Chondrocyte (in vitro differentiated cells): ENCODE measurements around the gene SERPINB1. TPM values are rescaled to one million over a fixed set of nuclear protein-coding genes. Genes with fewer than 3 reads are reported as not detected.
A peak's percentile ranks its signal among the peaks of the same experiment; 100 is the strongest.
"Not testable (repeated sequence)": the region's sequence is repeated elsewhere in the genome, so short reads cannot be mapped to it uniquely, and the experiment has no call there.

Source experiments
- DNase-seq: peaks from one replicate; pipeline ENCODE4 v3.0.0; 2021; ENCODE audit warnings: mixed read lengths, low spot score
- H3K27ac Mint-ChIP-seq: one replicate; pipeline ENCODE4 v1.8.0; 2021; ENCODE audit warnings: mild to moderate bottlenecking, moderate library complexity, mixed read lengths; ENCODE audit not compliant: unreplicated experiment
- H3K27me3 Mint-ChIP-seq: 2 replicates; pipeline ENCODE4 v1.8.0; 2021; ENCODE audit warnings: low read depth, mixed read lengths
- H3K36me3 Mint-ChIP-seq: 2 replicates; pipeline ENCODE4 v1.8.0; 2021; ENCODE audit warnings: low read depth, mixed read lengths
- H3K4me1 Mint-ChIP-seq: 2 replicates; pipeline ENCODE4 v1.8.0; 2021; ENCODE audit warnings: low read depth, mild to moderate bottlenecking, mixed read lengths
- H3K4me3 Mint-ChIP-seq: one replicate; pipeline ENCODE4 v1.8.0; 2021; ENCODE audit warnings: mild to moderate bottlenecking, moderate library complexity, mixed read lengths; ENCODE audit not compliant: unreplicated experiment
- H3K9me3 Mint-ChIP-seq: 2 replicates; pipeline ENCODE4 v1.8.0; 2021; ENCODE audit warnings: low read depth, mixed read lengths
- total RNA-seq: library from RNA; stranded (reverse); gene quantifications from 3 replicates; pipeline ENCODE4 v1.2.1, GENCODE V29; 2021
- TF ChIP-seq, protein P1 (sequence below): fragments of 200-600 bp; sonication (generic); IDR thresholded peaks from 2 replicates; pipeline ENCODE4 v1.5.0; 2021; ENCODE audit warnings: antibody characterized with exemption, mild to moderate bottlenecking, moderate library complexity

SERPINB1 gene
- total RNA-seq, 1 donor from 2014 or later = 9.1 TPM

DNA sequence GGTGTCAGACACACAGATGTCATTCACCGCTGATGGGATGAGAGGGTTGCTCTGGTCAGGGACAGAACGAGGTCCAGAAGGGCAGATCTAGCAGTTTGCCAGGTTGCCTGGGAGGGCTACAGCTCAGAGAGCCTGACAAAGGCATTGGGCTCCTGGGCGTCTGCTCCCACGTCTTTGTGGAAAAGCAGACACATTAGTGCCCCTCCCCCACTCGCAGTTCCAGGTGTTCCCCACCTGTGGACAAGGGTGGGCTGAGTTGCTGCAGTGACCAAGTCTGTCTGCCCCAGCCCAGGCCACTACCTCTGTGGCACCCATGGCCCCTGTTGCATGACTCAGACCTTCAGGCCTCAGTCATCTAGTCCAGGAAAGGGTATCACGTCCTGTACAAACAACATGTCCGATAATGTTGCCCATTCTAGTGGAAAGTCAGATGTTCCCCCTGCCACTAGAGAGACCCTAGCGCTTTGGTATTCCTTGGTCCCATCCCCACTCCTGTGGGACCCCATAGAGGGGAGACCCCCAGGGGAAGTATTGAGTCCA lies 39.1 kb downstream of the SERPINB1 start:
- H3K9me3 Mint-ChIP-seq = no peaks in the 10 kb centered on the region
- no peak overlapping the region for H3K27ac Mint-ChIP-seq
- peaks cover 10% of the 10 kb centered on the region for H3K4me1 Mint-ChIP-seq
- H3K36me3 Mint-ChIP-seq = no peaks in the 10 kb centered on the region
- H3K4me3 Mint-ChIP-seq = no peak overlapping the region
- TF ChIP-seq, protein P1, sequence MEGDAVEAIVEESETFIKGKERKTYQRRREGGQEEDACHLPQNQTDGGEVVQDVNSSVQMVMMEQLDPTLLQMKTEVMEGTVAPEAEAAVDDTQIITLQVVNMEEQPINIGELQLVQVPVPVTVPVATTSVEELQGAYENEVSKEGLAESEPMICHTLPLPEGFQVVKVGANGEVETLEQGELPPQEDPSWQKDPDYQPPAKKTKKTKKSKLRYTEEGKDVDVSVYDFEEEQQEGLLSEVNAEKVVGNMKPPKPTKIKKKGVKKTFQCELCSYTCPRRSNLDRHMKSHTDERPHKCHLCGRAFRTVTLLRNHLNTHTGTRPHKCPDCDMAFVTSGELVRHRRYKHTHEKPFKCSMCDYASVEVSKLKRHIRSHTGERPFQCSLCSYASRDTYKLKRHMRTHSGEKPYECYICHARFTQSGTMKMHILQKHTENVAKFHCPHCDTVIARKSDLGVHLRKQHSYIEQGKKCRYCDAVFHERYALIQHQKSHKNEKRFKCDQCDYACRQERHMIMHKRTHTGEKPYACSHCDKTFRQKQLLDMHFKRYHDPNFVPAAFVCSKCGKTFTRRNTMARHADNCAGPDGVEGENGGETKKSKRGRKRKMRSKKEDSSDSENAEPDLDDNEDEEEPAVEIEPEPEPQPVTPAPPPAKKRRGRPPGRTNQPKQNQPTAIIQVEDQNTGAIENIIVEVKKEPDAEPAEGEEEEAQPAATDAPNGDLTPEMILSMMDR = no peak
- DNase-seq = peak; percentile 82
- no peaks in the 10 kb centered on the region for H3K27me3 Mint-ChIP-seq

DNA sequence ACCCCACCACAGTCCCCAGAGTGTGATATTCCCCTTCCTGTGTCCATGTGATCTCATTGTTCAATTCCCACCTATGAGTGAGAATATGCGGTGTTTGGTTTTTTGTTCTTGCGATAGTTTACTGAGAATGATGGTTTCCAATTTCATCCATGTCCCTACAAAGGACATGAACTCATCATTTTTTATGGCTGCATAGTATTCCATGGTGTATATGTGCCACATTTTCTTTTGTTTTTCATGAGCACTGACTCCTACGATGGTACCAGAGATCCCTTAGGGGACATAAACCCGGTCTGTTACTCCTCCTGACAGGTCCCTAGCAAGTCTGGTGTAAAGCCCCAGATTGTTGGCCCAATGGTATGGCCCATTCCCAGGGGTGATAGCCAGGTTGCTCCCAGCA lies 40.0 kb downstream of the SERPINB1 start:
- not testable (repeated sequence) for H3K4me1 Mint-ChIP-seq, H3K4me3 Mint-ChIP-seq, H3K27ac Mint-ChIP-seq, H3K9me3 Mint-ChIP-seq, H3K36me3 Mint-ChIP-seq, DNase-seq, H3K27me3 Mint-ChIP-seq

DNA sequence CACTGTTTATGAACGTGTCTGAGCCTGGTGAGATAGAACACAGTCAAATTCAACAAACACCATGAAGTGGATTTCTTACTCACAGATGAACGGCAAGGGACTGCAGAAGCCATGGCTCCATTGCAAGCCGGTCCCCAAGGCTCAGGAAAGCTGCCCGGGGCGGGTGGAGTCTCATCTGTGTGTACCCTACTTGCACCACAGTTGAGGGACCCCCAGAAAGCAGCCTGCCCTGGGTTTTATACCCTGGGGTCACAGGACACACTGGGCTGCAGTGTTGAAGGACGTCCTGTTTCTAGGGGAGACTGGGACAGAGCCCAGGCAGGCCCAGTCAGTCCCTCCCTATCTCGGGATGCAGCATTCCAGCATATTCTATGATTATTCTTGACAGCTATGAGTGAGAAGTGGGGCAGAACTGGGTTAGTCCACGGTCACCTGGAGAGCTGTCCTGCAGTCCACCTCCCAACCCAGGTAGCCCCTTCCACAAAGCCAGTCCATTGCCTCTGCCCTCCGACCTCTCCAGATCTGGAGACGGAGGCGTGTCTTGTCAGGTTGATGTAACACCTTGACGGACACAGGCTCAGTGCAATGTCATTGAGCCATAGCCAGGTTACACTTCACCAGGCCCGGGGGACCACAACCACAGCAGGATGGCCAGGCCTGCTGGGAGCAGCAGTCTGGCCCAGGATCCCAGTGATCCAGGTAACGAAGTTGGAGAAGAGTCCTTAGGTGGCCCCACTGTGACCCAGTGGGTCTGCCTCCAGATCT lies 40.9 kb downstream of the SERPINB1 start:
- no peak for DNase-seq
- H3K27ac Mint-ChIP-seq = no peak overlapping the region
- H3K36me3 Mint-ChIP-seq = no peaks in the 10 kb centered on the region

DNA sequence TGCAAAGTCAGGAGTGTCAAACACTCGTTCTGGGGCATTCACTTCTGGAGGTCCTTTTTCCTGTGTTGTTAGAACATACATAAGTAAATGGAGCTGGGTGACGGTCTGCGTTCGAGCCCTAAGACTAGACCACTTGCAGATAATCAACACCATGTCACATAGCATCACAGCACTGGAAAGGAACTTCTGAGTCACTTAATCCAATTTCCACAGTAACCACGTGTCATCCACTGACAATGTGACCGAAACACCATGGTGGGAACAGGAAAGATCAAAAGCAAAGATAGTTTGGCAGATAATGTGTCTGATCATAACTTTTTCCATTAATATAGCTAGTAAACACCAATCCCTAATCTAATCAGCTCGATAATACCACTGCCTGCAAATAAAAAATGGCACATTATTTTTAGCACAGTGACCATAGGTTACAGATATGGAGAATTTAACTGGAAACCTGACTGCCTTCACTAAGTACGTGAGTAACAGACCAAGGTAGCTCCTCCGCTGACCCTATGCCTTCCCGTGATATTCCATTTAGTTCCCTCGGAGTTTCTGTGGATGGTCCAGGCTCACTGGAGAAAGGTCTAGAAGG lies 41.6 kb downstream of the SERPINB1 start:
- Mint-ChIP-seq H3K27me3 (no peaks in the 10 kb centered on the region), H3K4me3 (no peak overlapping the region), H3K4me1 (peaks cover 5% of the 10 kb centered on the region), H3K27ac (no peak overlapping the region), H3K36me3 (no peaks in the 10 kb centered on the region), H3K9me3 (no peaks in the 10 kb centered on the region)
- TF ChIP-seq, protein P1 = no peak
- DNase-seq = no peak

More for the DNA sequence above, 40.9 kb downstream of the SERPINB1 start:
- no peaks in the 10 kb centered on the region for H3K27me3 Mint-ChIP-seq
- no peak overlapping the region for H3K4me3 Mint-ChIP-seq
- TF ChIP-seq, protein P1 = no peak
- H3K9me3 Mint-ChIP-seq = no peaks in the 10 kb centered on the region
- H3K4me1 Mint-ChIP-seq = peaks cover 5% of the 10 kb centered on the region

DNA sequence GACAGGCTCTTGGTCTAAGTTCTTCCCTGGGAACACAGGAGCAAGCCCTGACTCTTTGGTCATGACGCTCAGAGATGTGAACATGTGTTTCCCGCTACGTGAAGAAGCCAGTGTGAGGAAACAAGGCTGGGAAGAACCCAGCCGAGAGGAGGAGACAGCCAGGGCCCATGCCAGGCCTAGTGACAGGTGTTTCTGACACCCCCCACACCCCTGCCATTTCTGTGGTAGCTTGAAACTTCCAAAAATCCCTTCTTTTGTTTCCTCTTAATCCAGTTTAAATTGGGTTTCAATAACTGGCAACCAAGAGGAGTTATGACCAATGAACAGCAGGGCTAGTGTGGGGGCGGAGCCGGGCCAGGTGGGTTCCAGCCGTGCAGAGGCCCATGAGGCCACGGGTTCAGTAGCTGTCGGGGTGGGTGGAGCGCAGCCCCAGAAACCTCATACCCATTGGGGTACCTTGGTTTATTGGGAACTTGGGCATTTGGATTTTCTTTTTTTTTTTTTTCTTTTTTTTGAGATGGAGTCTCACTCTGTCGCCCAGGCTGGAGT lies 43.0 kb downstream of the SERPINB1 start:
- no peak for DNase-seq
- H3K27me3 Mint-ChIP-seq = no peaks in the 10 kb centered on the region
- TF ChIP-seq, protein P1 = no peak
- peaks cover 9% of the 10 kb centered on the region for H3K4me1 Mint-ChIP-seq
- no peaks in the 10 kb centered on the region for H3K9me3 Mint-ChIP-seq
- H3K36me3 Mint-ChIP-seq = no peaks in the 10 kb centered on the region
- no peak overlapping the region for H3K4me3 Mint-ChIP-seq
- H3K27ac Mint-ChIP-seq = no peak overlapping the region
